WTC11 (cell line): ENCODE results near the gene PMF1. TPM values are rescaled to one million over a fixed set of nuclear protein-coding genes. Genes with fewer than 3 reads are reported as not detected.
A peak's percentile ranks its signal among the peaks of the same experiment; 100 is the strongest.

Experiments
- ATAC-seq: fragments of 200-7000 bp; cut with Tn5 transposase; 2 replicates; pipeline ENCODE4 v1.10.0; 2021; ENCODE audit warnings: mild to moderate bottlenecking, moderate library complexity
- CTCF ChIA-PET: fragments of 300-600 bp; sonication (Branson Sonifier 250); formaldehyde crosslinking; loops from one replicate; lab custom pipeline; 2021; ENCODE audit warnings: antibody characterized with exemption; lab: Charles Lee
- POLR2A ChIA-PET: fragments of 350-600 bp; sonication (Branson Sonifier 250); formaldehyde crosslinking; loops from one replicate; lab custom pipeline; 2021; ENCODE audit warnings: antibody characterized with exemption; lab: Charles Lee
- DNase-seq: peaks from one replicate; pipeline ENCODE4 v3.0.0; 2021; ENCODE audit warnings: low spot score
- H3K27ac Mint-ChIP-seq: 2 replicates; pipeline ENCODE4 v1.8.0; 2021; ENCODE audit warnings: mixed read lengths
- H3K27me3 Mint-ChIP-seq: 2 replicates; pipeline ENCODE4 v1.8.0; 2021; ENCODE audit warnings: low read depth, mild to moderate bottlenecking, moderate library complexity, mixed read lengths
- H3K36me3 Mint-ChIP-seq: 2 replicates; pipeline ENCODE4 v1.8.0; 2021; ENCODE audit warnings: mixed read lengths
- H3K4me1 Mint-ChIP-seq: 2 replicates; pipeline ENCODE4 v1.8.0; 2022; ENCODE audit warnings: mixed read lengths
- H3K4me3 Mint-ChIP-seq: 2 replicates; pipeline ENCODE4 v1.8.0; 2021; ENCODE audit warnings: mild to moderate bottlenecking, moderate library complexity, mixed read lengths
- H3K9me3 Mint-ChIP-seq: 2 replicates; pipeline ENCODE4 v1.8.0; 2021; ENCODE audit warnings: mixed read lengths
- ATF3 ChIP-seq: sonication (generic); formaldehyde crosslinking; conservative IDR thresholded peaks from 2 replicates; pipeline ENCODE4 v1.8.1; 2022; ENCODE audit warnings: mild to moderate bottlenecking, missing genetic modification reagents
- CREM ChIP-seq: sonication (generic); formaldehyde crosslinking; IDR thresholded peaks from 2 replicates; pipeline ENCODE4 v1.8.1; 2022; ENCODE audit warnings: mild to moderate bottlenecking, missing genetic modification reagents, moderate library complexity
- CTCF ChIP-seq: fragments of 200-600 bp; IDR thresholded peaks from 2 replicates; pipeline ENCODE4 v1.8.0; 2022; ENCODE audit warnings: antibody characterized with exemption
- E2F5 ChIP-seq: sonication (generic); formaldehyde crosslinking; IDR thresholded peaks from 2 replicates; pipeline ENCODE4 v1.8.1; 2022; ENCODE audit warnings: mild to moderate bottlenecking, moderate library complexity, missing genetic modification reagents
- ELF4 ChIP-seq: sonication (generic); formaldehyde crosslinking; IDR thresholded peaks from 2 replicates; pipeline ENCODE4 v1.8.1; 2022; ENCODE audit warnings: low read depth, mild to moderate bottlenecking, moderate library complexity, missing genetic modification reagents
- ERG ChIP-seq: fragments of 250-450 bp; sonication (Bioruptor Pico); IDR thresholded peaks from 2 replicates; pipeline ENCODE4 v1.8.0; 2021; ENCODE audit warnings: mild to moderate bottlenecking
- ETV6 ChIP-seq: sonication (generic); formaldehyde crosslinking; IDR thresholded peaks from 2 replicates; pipeline ENCODE4 v1.8.1; 2022; ENCODE audit warnings: mild to moderate bottlenecking, missing genetic modification reagents
- FOXK1 ChIP-seq: sonication (generic); formaldehyde crosslinking; IDR thresholded peaks from 2 replicates; pipeline ENCODE4 v1.8.0; 2022; ENCODE audit warnings: mild to moderate bottlenecking, moderate library complexity, missing genetic modification reagents
- FOXP1 ChIP-seq: sonication (generic); formaldehyde crosslinking; IDR thresholded peaks from 2 replicates; pipeline ENCODE4 v1.8.0; 2022; ENCODE audit warnings: missing genetic modification reagents, mild to moderate bottlenecking, moderate library complexity, borderline replicate concordance
- GABPB1 ChIP-seq: sonication (generic); formaldehyde crosslinking; IDR thresholded peaks from 2 replicates; pipeline ENCODE4 v1.8.1; 2023; ENCODE audit warnings: mild to moderate bottlenecking, missing genetic modification reagents
- GTF2I ChIP-seq: fragments of 250-450 bp; sonication (Bioruptor Pico); conservative IDR thresholded peaks from 2 replicates; pipeline ENCODE4 v1.4.0; 2021; ENCODE audit warnings: mild to moderate bottlenecking
- HMGXB4 ChIP-seq: sonication (generic); formaldehyde crosslinking; IDR thresholded peaks from 2 replicates; pipeline ENCODE4 v1.8.1; 2023; ENCODE audit warnings: mild to moderate bottlenecking, moderate library complexity, missing genetic modification reagents
- NFYB ChIP-seq: sonication (generic); formaldehyde crosslinking; conservative IDR thresholded peaks from 2 replicates; pipeline ENCODE4 v1.8.0; 2022; ENCODE audit warnings: low read depth, missing genetic modification reagents
- PRDM15 ChIP-seq: sonication (generic); formaldehyde crosslinking; IDR thresholded peaks from 2 replicates; pipeline ENCODE4 v1.8.0; 2022; ENCODE audit warnings: missing genetic modification reagents
- RELA ChIP-seq: sonication (generic); formaldehyde crosslinking; IDR thresholded peaks from 2 replicates; pipeline ENCODE4 v1.8.1; 2022; ENCODE audit warnings: missing genetic modification reagents, mild to moderate bottlenecking, borderline replicate concordance
- RORB ChIP-seq: fragments of 250-450 bp; sonication (Bioruptor Pico); IDR thresholded peaks from 2 replicates; pipeline ENCODE4 v1.9.0; 2021; ENCODE audit warnings: mild to moderate bottlenecking
- SMAD3 ChIP-seq: sonication (generic); formaldehyde crosslinking; IDR thresholded peaks from 2 replicates; pipeline ENCODE4 v1.8.0; 2022; ENCODE audit warnings: missing genetic modification reagents, mild to moderate bottlenecking, borderline replicate concordance
- SP1 ChIP-seq: sonication (generic); formaldehyde crosslinking; conservative IDR thresholded peaks from 2 replicates; pipeline ENCODE4 v1.8.1; 2022; ENCODE audit warnings: missing genetic modification reagents
- TCF7 ChIP-seq: sonication (generic); formaldehyde crosslinking; IDR thresholded peaks from 2 replicates; pipeline ENCODE4 v1.8.0; 2022; ENCODE audit warnings: mild to moderate bottlenecking, low read depth, missing genetic modification reagents, moderate library complexity
- TEAD1 ChIP-seq: sonication (generic); formaldehyde crosslinking; IDR thresholded peaks from 2 replicates; pipeline ENCODE4 v1.8.0; 2022; ENCODE audit warnings: mild to moderate bottlenecking, missing genetic modification reagents
- TEAD4 ChIP-seq: sonication (generic); formaldehyde crosslinking; IDR thresholded peaks from 2 replicates; pipeline ENCODE4 v1.8.0; 2022; ENCODE audit warnings: mild to moderate bottlenecking, missing genetic modification reagents
- USF1 ChIP-seq: sonication (generic); formaldehyde crosslinking; IDR thresholded peaks from 2 replicates; pipeline ENCODE4 v1.8.0; 2022; ENCODE audit warnings: mild to moderate bottlenecking, missing genetic modification reagents
- ZNF138 ChIP-seq: sonication (generic); formaldehyde crosslinking; conservative IDR thresholded peaks from 2 replicates; pipeline ENCODE4 v1.8.1; 2022; ENCODE audit warnings: mild to moderate bottlenecking, moderate library complexity, missing genetic modification reagents
- ZNF423 ChIP-seq: fragments of 250-450 bp; sonication (Bioruptor Pico); IDR thresholded peaks from 2 replicates; pipeline ENCODE4 v2.1.2; 2022; ENCODE audit warnings: mild to moderate bottlenecking, moderate library complexity
- ZNF512 ChIP-seq: sonication (generic); formaldehyde crosslinking; IDR thresholded peaks from 2 replicates; pipeline ENCODE4 v1.8.1; 2022; ENCODE audit warnings: missing genetic modification reagents, borderline replicate concordance
- total RNA-seq: library from RNA; stranded (reverse); gene quantifications from 3 replicates; pipeline ENCODE4 v1.2.3, GENCODE V29; 2021

PMF1 gene
- total RNA-seq, 1 experiment from 2014 or later: 129 TPM

- Mint-ChIP-seq H3K27me3 (no peaks in the 10 kb centered on the region), H3K36me3 (peaks cover 11% of the 10 kb centered on the region), H3K4me1 (peaks cover 35% of the 10 kb centered on the region), H3K27ac (peak within 1 kb of the TSS; percentile 98), H3K4me3 (peak within 1 kb of the TSS; percentile 99), H3K9me3 (peaks cover 14% of the 10 kb centered on the region)
- ChIA-PET CTCF (interaction anchor here (0.6 to 2.6 kb wide), 23 partner anchors 10 to 209 kb away, joined by 3 to 29 read pairs (median 5); partner anchors contain the start of genes CCT3, PMF1, SEMA4A and SMG5), POLR2A (interaction anchor here (0.6 to 1.7 kb wide), 6 partner anchors 18 to 949 kb away, joined by 3 to 8 read pairs (median 4); partner anchors contain the start of gene PMF1)
- ATAC-seq (peak; percentile 98), DNase-seq (peak; percentile 97)
- peak; percentile 37 for TF ChIP-seq CTCF
- TF ChIP-seq FOXP1: no peak
- peak; percentile 96 for TF ChIP-seq SP1
- TF ChIP-seq ETV6 (CRISPR knock-in tag): no peak
- no peak for TF ChIP-seq PRDM15 (CRISPR knock-in tag)
- TF ChIP-seq E2F5: no peak
- TF ChIP-seq HMGXB4: 0 out of 2 replicates have a peak, but pooled peaks have one; percentile 21
- TF ChIP-seq GABPB1 (CRISPR knock-in tag): peak; percentile 11; the same call in 1 of the 2 replicates
- no peak for TF ChIP-seq TEAD1 (CRISPR knock-in tag)
- TF ChIP-seq NFYB (CRISPR knock-in tag): peak; percentile 60
- TF ChIP-seq ZNF512: no peak
- TF ChIP-seq SMAD3: no peak
- TF ChIP-seq FOXK1 (CRISPR knock-in tag): peak; percentile 81
- no peak for TF ChIP-seq ZNF423 (CRISPR knock-in tag)
- no peak for TF ChIP-seq TEAD4 (CRISPR knock-in tag)
- no peak for TF ChIP-seq ZNF138 (CRISPR knock-in tag)
- peak; percentile 30; the same call in 1 of the 2 replicates for TF ChIP-seq USF1 (CRISPR knock-in tag)
- no peak for TF ChIP-seq GTF2I (CRISPR knock-in tag)
- no peak for TF ChIP-seq RELA (CRISPR knock-in tag)
- TF ChIP-seq CREM: peak; percentile 71; the same call in 1 of the 2 replicates
- TF ChIP-seq ELF4: no peak
- TF ChIP-seq ATF3 (CRISPR knock-in tag): no peak
- TF ChIP-seq RORB: no peak
- no peak for TF ChIP-seq TCF7
- TF ChIP-seq ERG (CRISPR knock-in tag): no peak
Observed at GRCh38 chr1:156193488-156194299, 19.1 kb upstream of the PMF1 start, which contains the start of gene SLC25A44. TSS of gene SLC25A44 (plus strand) at chr1:156194104. CDS start at chr1:156199848, 5,744 bp downstream.
